Brain microvascular endothelial cell (primary cell): ENCODE measurements around the gene TPGS1.

Experiments
- DNase-seq: peaks from one replicate; pipeline ENCODE4 v3.0.0-alpha.2; 2020
- H3K27ac ChIP-seq: fragments of 250-450 bp; sonication (Bioruptor Pico); 2 replicates; pipeline ENCODE4 v1.5.1; 2020; ENCODE audit warnings: mild to moderate bottlenecking, moderate library complexity
- H3K27me3 ChIP-seq: fragments of 250-450 bp; sonication (Bioruptor Pico); replicated peaks from 2 replicates; pipeline ENCODE4 v1.5.1; 2020; ENCODE audit warnings: mild to moderate bottlenecking
- H3K36me3 ChIP-seq: fragments of 250-450 bp; sonication (Bioruptor Pico); replicated peaks from 2 replicates; pipeline ENCODE4 v1.5.1; 2020; ENCODE audit warnings: mild to moderate bottlenecking
- H3K4me3 ChIP-seq: 2 replicates; pipeline ENCODE4 v1.5.1; 2011; ENCODE audit warnings: low read depth, mild to moderate bottlenecking, control low read depth, low read length, moderate library complexity
- CTCF ChIP-seq: IDR thresholded peaks from 2 replicates; pipeline ENCODE4 v1.5.1; 2011; ENCODE audit warnings: low read depth, mild to moderate bottlenecking, moderate library complexity, low read length, control low read depth, inconsistent platforms; ENCODE audit errors: missing control alignments
- in situ Hi-C: cut with HindIII; loops from 2 replicates; pipeline ENCODE4 v1.10.0; 2017; ENCODE audit warnings: low sequenced_read_pairs, low pct_ligation_motif_present

Gene TPGS1

GRCh38 chr19:519449-519865 is 12.2 kb downstream of the TPGS1 start:
- DNase-seq, result no peak
- TF ChIP-seq CTCF, result no peak
- in situ Hi-C loops, result no loop called here
- H3K36me3 ChIP-seq, result no peaks in the 10 kb centered on the region
- H3K4me3 ChIP-seq, result no peak overlapping the region
- H3K27me3 ChIP-seq, result no peaks in the 10 kb centered on the region
- H3K27ac ChIP-seq, result no peak overlapping the region

GRCh38 chr19:522726-523125 is 15.4 kb downstream of the TPGS1 start:
- no peak overlapping the region for H3K4me3 ChIP-seq

GRCh38 chr19:524062-524674 is 16.9 kb downstream of the TPGS1 start:
- in situ Hi-C loops, result no loop called here

More at GRCh38 chr19:522726-523125, 15.4 kb downstream of the TPGS1 start:
- DNase-seq, result no peak
- in situ Hi-C loops, result no loop called here
- Histone ChIP-seq H3K36me3 (no peaks in the 10 kb centered on the region), H3K27ac (no peak overlapping the region), H3K27me3 (no peaks in the 10 kb centered on the region)
- TF ChIP-seq CTCF, result no peak

GRCh38 chr19:525029-525428 is 17.7 kb downstream of the TPGS1 start:
- H3K27ac ChIP-seq, result no peak overlapping the region
- in situ Hi-C loops, result no loop called here
- H3K27me3 ChIP-seq, result no peaks in the 10 kb centered on the region
- TF ChIP-seq CTCF, result no peak
- no peaks in the 10 kb centered on the region for H3K36me3 ChIP-seq
- DNase-seq, result no peak
- H3K4me3 ChIP-seq, result no peak overlapping the region

More at GRCh38 chr19:524062-524674, 16.9 kb downstream of the TPGS1 start:
- Histone ChIP-seq H3K4me3 (no peak overlapping the region), H3K27ac (no peak overlapping the region), H3K36me3 (no peaks in the 10 kb centered on the region), H3K27me3 (no peaks in the 10 kb centered on the region)
- peak; percentile 24 for DNase-seq
- TF ChIP-seq CTCF, result no peak

GRCh38 chr19:525857-526419 is 18.6 kb downstream of the TPGS1 start:
- in situ Hi-C loops, result no loop called here
- Histone ChIP-seq H3K27ac (no peak overlapping the region), H3K27me3 (no peaks in the 10 kb centered on the region), H3K4me3 (no peak overlapping the region), H3K36me3 (no peaks in the 10 kb centered on the region)
- DNase-seq, result no peak
- TF ChIP-seq CTCF, result no peak
